ENCODE measurements around the gene AAGAB.
"Not testable (repeated sequence)": the region's sequence is repeated elsewhere in the genome, so short reads cannot be mapped to it uniquely, and the experiment has no call there.

DNA sequence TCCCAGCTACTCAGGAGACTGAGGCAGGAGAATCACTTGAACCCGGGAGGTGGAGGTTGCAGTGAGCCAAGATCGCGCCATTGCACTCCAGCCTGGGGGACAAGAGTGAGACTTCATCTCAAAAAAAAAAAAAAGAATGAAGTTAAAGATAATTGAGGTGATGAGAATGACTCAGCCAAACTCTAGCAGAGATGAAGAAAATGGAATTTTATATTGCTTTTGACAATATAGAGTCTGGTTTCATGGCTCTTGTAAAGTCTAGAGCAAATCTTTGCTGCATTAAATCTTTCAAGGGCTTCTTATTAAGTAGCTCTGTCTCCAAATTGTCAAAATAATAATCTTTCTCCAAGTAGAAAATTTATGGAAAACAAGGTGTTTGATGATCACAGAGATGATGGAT lies 4.0 kb upstream of the AAGAB start:
- not testable (repeated sequence) for TF ChIP-seq YY1 (IDR thresholded peaks at IDR 0.05; ENCODE audit: insufficient read depth, insufficient read length); ZNF274 (IDR thresholded peaks at IDR 0.05; ENCODE audit: low read depth, low read length)

All from NT2/D1 (cell line).